ENCODE data around the gene ZNF627. TPM values are rescaled to one million over a fixed set of nuclear protein-coding genes. Genes with fewer than 3 reads are reported as not detected.

The ZNF627 gene
- polyA plus RNA-seq, 3 donors: 1.7 to 5.7 (median 2.4) TPM

DNA sequence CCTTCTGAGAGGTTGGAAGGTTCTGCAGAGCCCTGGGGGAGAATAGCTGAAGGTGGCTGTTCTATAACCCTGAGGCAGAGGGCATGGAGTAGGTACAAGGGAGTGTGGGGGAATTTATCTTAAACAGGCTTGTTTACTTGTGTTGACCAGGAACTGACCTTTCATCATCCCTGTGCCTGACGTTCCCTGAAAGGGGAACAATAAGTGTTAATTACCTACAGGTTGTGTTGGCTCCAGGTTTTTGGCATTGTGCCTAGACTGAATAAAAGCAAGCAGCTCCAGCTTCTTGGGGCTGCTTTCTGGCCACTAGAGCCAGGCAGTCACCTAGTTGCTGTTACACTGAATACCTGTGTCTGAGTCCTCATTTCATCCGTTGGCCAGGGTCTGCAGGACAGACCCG lies 60.0 kb downstream of the ZNF627 start:
- WGBS, 3 donors: 62 to 66% (median 65%) methylated on average over 3 of the region's 3 CpGs
- H3K27ac ChIP-seq (ENCODE audit: low read depth, low read length): no peak overlapping the region

DNA sequence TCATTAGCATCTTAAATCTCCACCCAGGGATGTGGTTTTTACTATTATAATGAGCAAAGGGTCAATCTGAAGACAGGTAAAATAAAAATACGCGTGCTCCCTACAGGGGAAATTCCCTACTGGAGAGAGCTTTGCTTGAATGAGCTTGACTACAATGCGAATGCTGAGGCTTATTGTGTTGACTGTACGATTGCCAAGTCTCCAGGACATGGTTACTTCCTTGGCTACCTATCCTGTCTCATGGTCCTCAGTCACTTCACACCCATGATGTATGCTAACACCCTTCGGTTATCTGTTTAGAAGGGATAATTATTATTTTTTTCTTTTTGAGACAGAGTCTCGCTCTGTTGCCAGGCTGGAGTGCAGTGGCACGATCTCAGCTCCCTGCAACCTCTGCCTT lies 61.7 kb downstream of the ZNF627 start:
- 56 to 68% (median 66%) methylated on average over 7 of the region's 7 CpGs for WGBS, 3 donors
- H3K27ac ChIP-seq (ENCODE audit: low read depth, low read length): no peak overlapping the region

DNA sequence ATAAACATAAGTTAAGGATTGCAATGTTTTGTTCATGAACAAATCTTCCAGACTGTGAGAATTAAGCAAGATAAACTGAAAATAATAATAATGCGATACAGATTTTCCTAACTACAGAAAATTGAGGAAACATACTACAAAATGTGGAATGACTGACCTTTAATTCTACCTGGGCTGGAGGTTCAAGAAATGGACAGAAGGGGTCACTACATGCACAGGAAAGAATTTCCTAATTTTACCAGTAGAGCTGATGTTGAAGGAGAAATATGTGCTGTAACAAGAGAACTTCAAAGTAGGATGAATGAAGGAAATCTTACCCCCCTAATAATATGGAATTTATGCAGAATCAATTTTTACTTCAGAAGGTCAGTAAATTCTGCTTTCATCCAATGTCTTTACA lies 62.3 kb downstream of the ZNF627 start:
- no peak overlapping the region for H3K27ac ChIP-seq (ENCODE audit: low read depth, low read length)
- 95 to 100% (median 98%) methylated on average over 1 of the region's 1 CpG for WGBS, 3 donors

DNA sequence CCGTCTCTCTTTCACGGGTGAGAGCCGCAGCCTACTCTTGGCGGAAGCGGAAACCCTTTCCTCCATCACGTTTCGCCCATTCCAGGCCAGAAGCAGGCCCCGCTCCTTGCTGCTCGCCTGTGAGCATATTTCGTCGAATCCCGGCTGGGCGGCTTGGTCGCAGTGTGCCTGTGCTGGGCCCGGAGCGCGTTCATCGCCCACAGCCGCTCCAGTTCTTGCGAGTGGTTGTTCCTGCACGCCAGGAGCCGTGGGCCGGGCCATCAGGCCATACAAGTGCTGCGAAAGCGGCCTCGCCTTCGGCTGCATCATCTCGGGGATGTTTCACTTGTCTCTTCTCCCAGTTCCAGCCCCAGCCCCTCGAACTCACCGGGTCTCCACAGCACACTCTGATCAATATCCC lies 65.0 kb downstream of the ZNF627 start:
- 95% methylated on average over 30 of the region's 30 CpGs for WGBS, 3 donors

DNA sequence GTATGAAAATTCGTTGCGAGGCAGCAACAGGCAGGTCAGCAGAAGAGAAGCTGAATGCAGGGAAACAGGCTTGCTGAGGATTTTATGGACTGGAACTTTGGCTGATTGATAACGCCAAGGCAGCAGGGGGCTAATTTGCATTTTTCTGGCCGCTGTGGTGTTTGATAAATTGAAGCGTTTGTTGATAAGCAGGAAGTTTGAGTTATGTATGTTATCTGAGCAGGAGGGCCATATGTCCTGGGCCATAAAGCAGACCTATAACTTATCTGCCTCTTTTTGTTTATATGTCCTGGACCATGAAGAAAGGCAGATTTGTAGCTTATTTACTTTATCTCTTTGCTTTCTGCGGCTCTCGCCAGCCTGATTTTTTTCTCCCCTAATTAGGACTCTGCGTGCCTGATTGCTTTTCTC lies 65.9 kb downstream of the ZNF627 start:
- 54 to 73% (median 69%) methylated on average over 8 of the region's 8 CpGs for WGBS, 3 donors
- no peak overlapping the region for H3K27ac ChIP-seq (ENCODE audit: low read depth, low read length)

More for the DNA sequence above, 65.0 kb downstream of the ZNF627 start:
- no peak overlapping the region for H3K27ac ChIP-seq (ENCODE audit: low read depth, low read length)

Other genes with a start within 250 kb of the ZNF627 start
- gene PLPPR2, start 242.1 kb upstream of the ZNF627 start, polyA plus RNA-seq: 10 to 100 TPM in 2 of 3 donors, 1 to 10 TPM in 1; 5.9 to 18.3 (median 17.9) TPM
- gene SWSAP1, start 222.8 kb upstream of the ZNF627 start, polyA plus RNA-seq: 1 to 10 TPM; 1.4 to 2.4 (median 2.1) TPM
- gene EPOR, start 213.2 kb upstream of the ZNF627 start, polyA plus RNA-seq: 10 to 100 TPM in 1 of 3 donors, 1 to 10 TPM in 2; 8.0 to 10.5 (median 8.7) TPM
- gene RGL3, start 178.2 kb upstream of the ZNF627 start, polyA plus RNA-seq: 10 to 100 TPM; 12.9 to 30.4 (median 23.6) TPM
- under 1 TPM in 2 of 3 donors, not detected in 1; 0.15 to 0.30 TPM for gene ODAD3, start 162.4 kb upstream of the ZNF627 start, polyA plus RNA-seq
- 100 to 1,000 TPM; 111 to 154 (median 149) TPM for gene PRKCSH, start 161.8 kb upstream of the ZNF627 start, polyA plus RNA-seq
- under 1 TPM in 1 of 3 donors, not detected in 2; 0.03 TPM for gene ELAVL3, start 116.4 kb upstream of the ZNF627 start, polyA plus RNA-seq
- gene ZNF653, start 91.6 kb upstream of the ZNF627 start, polyA plus RNA-seq: 1 to 10 TPM; 5.8 to 8.0 (median 6.5) TPM
- gene ECSIT, start 68.3 kb upstream of the ZNF627 start, polyA plus RNA-seq: 10 to 100 TPM; 48.1 to 56.4 (median 50.4) TPM
- 10 to 100 TPM in 2 of 3 donors, 1 to 10 TPM in 1; 4.3 to 39.0 (median 21.4) TPM for gene CNN1, start 58.6 kb upstream of the ZNF627 start, polyA plus RNA-seq
- gene ELOF1, start 38.3 kb upstream of the ZNF627 start, polyA plus RNA-seq: 10 to 100 TPM; 52.6 to 55.2 (median 55.1) TPM
- 10 to 100 TPM in 1 of 3 donors, 1 to 10 TPM in 2; 9.7 to 19.6 (median 9.9) TPM for gene ACP5, start 19.8 kb upstream of the ZNF627 start, polyA plus RNA-seq
- gene ZNF823, start 141.5 kb downstream of the ZNF627 start, polyA plus RNA-seq: 1 to 10 TPM; 1.4 to 2.8 (median 2.1) TPM
- gene ZNF441, start 169.5 kb downstream of the ZNF627 start, polyA plus RNA-seq: 1 to 10 TPM; 1.2 to 2.4 (median 1.9) TPM
- 1 to 10 TPM in 1 of 3 donors, under 1 TPM in 2; 0.22 to 1.0 (median 0.58) TPM for gene ZNF491, start 201.0 kb downstream of the ZNF627 start, polyA plus RNA-seq
- gene ZNF440, start 216.8 kb downstream of the ZNF627 start, polyA plus RNA-seq: 1 to 10 TPM; 1.8 to 4.2 (median 2.6) TPM

Measured in adipose tissue (tissue), 3 donors.